Measurements from ENCODE around the gene UGT1A6. TPM values are rescaled to one million over a fixed set of nuclear protein-coding genes. Genes with fewer than 3 reads are reported as not detected.
"Not testable (repeated sequence)": the region's sequence is repeated elsewhere in the genome, so short reads cannot be mapped to it uniquely, and the experiment has no call there.

Gene UGT1A6
- total and polyA plus RNA-seq, 8 donors, result 0.10 to 1.7 (median 0.16) TPM; not detected in 3

DNA sequence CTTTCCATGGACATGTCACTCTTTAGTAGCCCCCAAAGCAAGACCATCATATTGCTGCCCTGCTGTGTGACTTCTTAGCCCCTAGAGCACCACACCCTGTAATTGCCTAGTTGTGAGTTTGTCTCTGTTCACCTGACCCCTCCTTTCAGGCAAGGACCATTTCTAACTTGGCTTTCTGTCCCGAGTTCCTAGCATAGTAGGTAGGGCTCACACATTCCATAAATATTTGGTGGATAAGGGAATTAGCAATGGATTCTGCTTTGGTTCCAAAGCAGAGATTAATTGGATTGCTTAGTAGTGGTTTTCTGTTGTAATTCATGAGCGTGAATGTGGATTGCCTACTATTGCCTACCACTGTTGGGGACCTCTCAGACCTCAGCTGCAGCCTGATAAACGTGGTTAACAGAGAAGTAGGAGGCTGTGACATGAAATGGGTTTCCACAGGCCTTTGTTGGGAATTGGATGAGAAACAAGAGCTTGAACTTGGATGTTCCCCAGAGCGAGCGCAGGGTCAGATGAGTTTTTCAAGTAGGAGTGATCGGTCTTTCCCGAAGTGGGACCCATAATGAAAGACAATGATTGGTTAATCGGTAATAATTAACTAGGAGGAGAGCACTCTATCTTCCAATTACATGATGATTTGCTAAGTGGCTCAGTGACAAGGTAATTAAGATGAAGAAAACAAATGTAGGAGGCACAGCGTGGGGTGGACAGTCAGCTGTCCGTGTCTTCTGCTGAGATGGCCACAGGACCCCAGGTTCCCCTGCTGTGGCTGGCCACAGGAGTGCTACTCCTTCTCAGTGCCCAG is 54.0 kb downstream of the UGT1A6 start:
- ATAC-seq (no peak), DNase-seq (no peak)
- H3K27me3 ChIP-seq, result peaks cover 0 to 5% of the 10 kb centered on the region in 2 donors
- no peak overlapping the region for H3K4me3 ChIP-seq
- no peaks in the 10 kb centered on the region for H3K36me3 ChIP-seq
- TF ChIP-seq, protein P1, sequence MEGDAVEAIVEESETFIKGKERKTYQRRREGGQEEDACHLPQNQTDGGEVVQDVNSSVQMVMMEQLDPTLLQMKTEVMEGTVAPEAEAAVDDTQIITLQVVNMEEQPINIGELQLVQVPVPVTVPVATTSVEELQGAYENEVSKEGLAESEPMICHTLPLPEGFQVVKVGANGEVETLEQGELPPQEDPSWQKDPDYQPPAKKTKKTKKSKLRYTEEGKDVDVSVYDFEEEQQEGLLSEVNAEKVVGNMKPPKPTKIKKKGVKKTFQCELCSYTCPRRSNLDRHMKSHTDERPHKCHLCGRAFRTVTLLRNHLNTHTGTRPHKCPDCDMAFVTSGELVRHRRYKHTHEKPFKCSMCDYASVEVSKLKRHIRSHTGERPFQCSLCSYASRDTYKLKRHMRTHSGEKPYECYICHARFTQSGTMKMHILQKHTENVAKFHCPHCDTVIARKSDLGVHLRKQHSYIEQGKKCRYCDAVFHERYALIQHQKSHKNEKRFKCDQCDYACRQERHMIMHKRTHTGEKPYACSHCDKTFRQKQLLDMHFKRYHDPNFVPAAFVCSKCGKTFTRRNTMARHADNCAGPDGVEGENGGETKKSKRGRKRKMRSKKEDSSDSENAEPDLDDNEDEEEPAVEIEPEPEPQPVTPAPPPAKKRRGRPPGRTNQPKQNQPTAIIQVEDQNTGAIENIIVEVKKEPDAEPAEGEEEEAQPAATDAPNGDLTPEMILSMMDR (IDR thresholded peaks at IDR 0.05), result no peak
- intact Hi-C loops (cut with DNase I), result no loop called here
- no peak overlapping the region for H3K27ac ChIP-seq
- no peaks in the 10 kb centered on the region for H3K4me1 ChIP-seq
- H3K9me3 ChIP-seq, result peaks cover 0 to 11% of the 10 kb centered on the region in 2 donors

DNA sequence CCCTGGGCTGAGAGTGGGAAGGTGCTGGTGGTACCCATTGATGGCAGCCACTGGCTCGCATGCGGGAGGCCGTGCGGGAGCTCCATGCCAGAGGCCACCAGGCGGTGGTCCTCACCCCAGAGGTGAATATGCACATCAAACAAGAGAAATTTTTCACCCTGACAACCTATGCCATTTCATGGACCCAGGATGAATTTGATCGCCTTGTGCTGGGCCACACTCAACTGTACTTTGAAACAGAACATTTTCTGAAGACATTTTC is 54.5 kb downstream of the UGT1A6 start:
- Histone ChIP-seq H3K27ac (no peak overlapping the region), H3K27me3 (peaks cover 0 to 5% of the 10 kb centered on the region in 2 donors), H3K9me3 (peaks cover 0 to 11% of the 10 kb centered on the region in 2 donors), H3K4me3 (no peak overlapping the region), H3K4me1 (no peaks in the 10 kb centered on the region), H3K36me3 (no peaks in the 10 kb centered on the region)
- intact Hi-C loops (cut with DNase I), result no loop called here
- TF ChIP-seq, protein P1 (IDR thresholded peaks at IDR 0.05), result no peak
- no peak for ATAC-seq
- peak in 1 of 4 donors; percentile 69 for DNase-seq

DNA sequence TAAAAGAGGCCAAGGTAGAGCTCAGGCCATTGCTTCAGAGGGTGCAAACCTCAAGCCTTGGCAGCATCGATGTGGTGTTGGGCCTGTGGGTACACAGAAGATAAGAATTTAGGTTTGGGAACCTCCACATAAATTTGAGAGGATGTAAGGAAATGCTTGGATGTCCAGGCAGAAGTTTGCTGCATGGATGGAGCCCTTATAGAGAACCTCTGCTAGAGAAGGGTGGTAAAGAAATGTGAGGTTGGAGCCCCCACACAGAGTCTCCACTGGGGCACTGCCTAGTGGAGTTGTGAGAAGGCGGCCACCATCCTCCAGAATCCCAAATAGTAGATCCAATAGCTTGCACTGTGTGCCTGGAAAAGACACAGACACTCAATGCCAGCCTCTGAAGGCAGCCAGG is 58.0 kb downstream of the UGT1A6 start:
- intact Hi-C loops (cut with DNase I); H3K4me3 ChIP-seq; H3K36me3 ChIP-seq; H3K4me1 ChIP-seq; ATAC-seq; H3K27ac ChIP-seq; H3K27me3 ChIP-seq; DNase-seq: not testable (repeated sequence)
- peaks cover 0 to 11% of the 10 kb centered on the region in 2 donors for H3K9me3 ChIP-seq

DNA sequence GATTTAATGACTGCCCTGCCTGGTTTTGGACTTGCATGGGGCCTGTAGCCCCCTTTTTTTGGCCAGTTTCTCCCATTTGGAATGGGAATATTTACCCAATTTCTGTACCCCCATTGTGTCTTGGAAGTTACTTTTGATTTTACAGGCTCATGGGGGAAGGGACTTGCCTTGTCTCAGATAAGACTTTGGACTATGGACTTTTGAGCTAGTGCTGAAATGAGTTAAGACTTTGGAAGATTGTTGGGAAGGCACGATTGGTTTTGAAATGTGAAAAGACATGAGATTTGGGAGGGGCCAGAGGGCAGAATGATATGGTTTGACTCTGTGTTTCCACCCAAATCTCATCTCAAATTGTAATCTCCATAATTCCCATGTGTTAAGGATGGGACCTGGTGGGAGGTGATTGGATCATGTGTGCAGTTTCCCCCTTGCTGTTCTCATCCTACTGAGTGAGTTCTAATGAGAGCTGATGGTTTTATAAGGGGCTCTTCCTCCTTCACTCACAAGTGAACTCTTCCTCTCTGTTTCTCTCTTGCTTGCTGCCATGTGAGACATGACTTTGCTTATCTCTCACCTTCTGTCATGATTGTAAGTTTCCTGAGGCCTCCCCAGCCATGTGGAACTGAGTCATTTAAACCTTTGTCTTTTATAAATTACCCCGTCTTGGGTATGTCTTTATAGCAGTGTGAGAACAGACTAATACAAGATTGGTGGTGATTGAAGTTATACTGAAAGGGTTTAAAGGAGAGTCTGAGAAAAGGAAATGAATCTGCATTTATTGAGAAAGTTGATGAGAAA is 58.7 kb downstream of the UGT1A6 start:
- H3K27ac ChIP-seq; DNase-seq; H3K4me1 ChIP-seq; H3K36me3 ChIP-seq; H3K4me3 ChIP-seq; ATAC-seq; intact Hi-C loops (cut with DNase I); H3K27me3 ChIP-seq: not testable (repeated sequence)
- H3K9me3 ChIP-seq, result peaks cover 0 to 11% of the 10 kb centered on the region in 2 donors

DNA sequence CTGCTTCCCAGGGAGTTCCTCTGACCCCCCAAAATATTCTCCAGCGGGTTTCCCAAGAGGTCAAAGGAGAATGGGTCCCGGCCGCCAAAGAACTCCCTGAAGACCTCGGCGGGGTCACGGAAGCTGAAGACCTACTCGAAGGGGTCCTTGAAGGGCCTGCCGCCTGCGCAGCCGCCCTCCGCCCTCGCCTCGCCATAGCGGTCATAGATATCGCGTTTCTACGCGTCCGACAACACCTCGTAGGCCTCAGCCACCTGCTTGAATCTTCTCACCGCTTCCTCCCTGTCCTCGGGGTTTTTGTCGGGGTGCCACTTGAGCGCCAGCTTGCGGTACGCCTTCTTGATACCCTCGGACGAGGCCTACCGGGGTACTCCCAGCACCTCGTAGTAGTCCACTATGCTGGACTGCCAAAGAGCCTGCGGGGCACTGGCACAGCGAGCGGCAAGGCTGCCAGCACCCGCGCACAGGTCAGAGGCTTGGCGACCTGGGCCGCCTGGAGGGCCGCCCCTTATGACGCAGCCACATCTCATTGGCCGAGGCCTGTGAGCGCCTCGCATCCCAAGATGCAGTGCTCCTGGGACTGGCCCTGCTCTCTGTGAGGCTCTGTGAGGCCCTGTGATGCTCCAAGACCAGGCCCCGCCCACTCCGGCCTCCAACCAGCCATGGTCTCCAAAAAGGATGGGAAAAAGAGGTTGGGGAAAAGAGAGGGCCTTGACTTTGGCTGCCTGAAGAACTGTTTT is 62.4 kb downstream of the UGT1A6 start:
- no peaks in the 10 kb centered on the region for H3K36me3 ChIP-seq
- ATAC-seq (no peak), DNase-seq (peak in 1 of 4 donors; percentile 60)
- no peak overlapping the region for H3K4me3 ChIP-seq
- H3K9me3 ChIP-seq, result peaks cover 0 to 11% of the 10 kb centered on the region in 2 donors
- TF ChIP-seq, protein P1 (IDR thresholded peaks at IDR 0.05), result no peak
- intact Hi-C loops (cut with DNase I), result no loop called here
- H3K27ac ChIP-seq, result no peak overlapping the region
- H3K27me3 ChIP-seq, result no peaks in the 10 kb centered on the region
- no peaks in the 10 kb centered on the region for H3K4me1 ChIP-seq

Measured in left lung (tissue), 10 donors.